AG04449 (cell line): ENCODE measurements around the gene AP1M1.
"Not testable (repeated sequence)": the region's sequence is repeated elsewhere in the genome, so short reads cannot be mapped to it uniquely, and the experiment has no call there.

Experiments used
- CTCF ChIA-PET: fragments of 350-600 bp; formaldehyde crosslinking; extraction: SDS; loops from one replicate; lab custom pipeline; 2021; ENCODE audit warnings: antibody characterized with exemption; lab: Yijun Ruan, JAX
- POLR2A ChIA-PET: fragments of 400-600, 350-600 bp; formaldehyde crosslinking; extraction: SDS; loops from one replicate; lab custom pipeline; 2020; ENCODE audit warnings: antibody characterized with exemption, inconsistent platforms; lab: Yijun Ruan, JAX
- DNase-seq: peaks from one replicate; pipeline ENCODE4 v3.0.0-alpha.2; 2010; ENCODE audit warnings: low read depth, low spot score
- H3K4me3 ChIP-seq: 2 replicates; pipeline ENCODE4 v1.5.1; 2011; ENCODE audit warnings: low read depth, mild to moderate bottlenecking, control low read depth, low read length
- CTCF ChIP-seq: IDR thresholded peaks from one replicate; pipeline ENCODE4 v1.5.1; 2011; ENCODE audit warnings: mild to moderate bottlenecking, moderate library complexity, low read length, control low read depth, inconsistent platforms; ENCODE audit not compliant: insufficient read depth; ENCODE audit errors: missing control alignments

Gene AP1M1

GRCh38 chr19:16164222-16164890 lies 33.4 kb upstream of the AP1M1 start:
- H3K4me3 ChIP-seq = no peak overlapping the region
- no peak for TF ChIP-seq CTCF
- DNase-seq = no peak
- CTCF ChIA-PET = interaction anchor here (1.1 kb wide), 1 partner anchor 123 kb away, joined by 3 read pairs; no protein-coding TSS in a partner anchor
- POLR2A ChIA-PET = no interaction called here

GRCh38 chr19:16166417-16166816 lies 31.3 kb upstream of the AP1M1 start:
- no peak for DNase-seq
- no peak overlapping the region for H3K4me3 ChIP-seq
- POLR2A ChIA-PET = no interaction called here
- no peak for TF ChIP-seq CTCF
- CTCF ChIA-PET = no interaction called here

GRCh38 chr19:16167055-16167454 lies 30.7 kb upstream of the AP1M1 start:
- H3K4me3 ChIP-seq = no peak overlapping the region
- ChIA-PET CTCF (no interaction called here), POLR2A (no interaction called here)
- no peak for TF ChIP-seq CTCF
- DNase-seq = no peak

- no peak for DNase-seq
- no peak overlapping the region for H3K4me3 ChIP-seq
- CTCF ChIA-PET = interaction anchor here (1.2 to 3.3 kb wide), 4 partner anchors 12 to 127 kb away, joined by 4 to 13 read pairs (median 8); no protein-coding TSS in a partner anchor
- no peak for TF ChIP-seq CTCF
- POLR2A ChIA-PET = no interaction called here
Observed at GRCh38 chr19:16168465-16169081, 29.1 kb upstream of the AP1M1 start.

- DNase-seq = no peak
- no peak overlapping the region for H3K4me3 ChIP-seq
- TF ChIP-seq CTCF = no peak
- ChIA-PET POLR2A (no interaction called here), CTCF (interaction anchor here (0.9 to 3.3 kb wide), 4 partner anchors 10 to 144 kb away, joined by 3 to 13 read pairs (median 8); no protein-coding TSS in a partner anchor)
Observed at GRCh38 chr19:16170134-16170533, 27.6 kb upstream of the AP1M1 start.

- ChIA-PET POLR2A (no interaction called here), CTCF (no interaction called here)
- TF ChIP-seq CTCF = no peak
- DNase-seq = no peak
- H3K4me3 ChIP-seq = no peak overlapping the region
Observed at GRCh38 chr19:16175954-16176353, 21.8 kb upstream of the AP1M1 start.

GRCh38 chr19:16178866-16179265 lies 18.8 kb upstream of the AP1M1 start:
- H3K4me3 ChIP-seq, POLR2A ChIA-PET, DNase-seq: not testable (repeated sequence)
- CTCF ChIA-PET = interaction anchor here (0.6 to 6.4 kb wide), 5 partner anchors 9 to 552 kb away, joined by 4 to 86 read pairs (median 7); no protein-coding TSS in a partner anchor
